ENCODE data around the gene RPH3AL.
"Not testable (repeated sequence)": the region's sequence is repeated elsewhere in the genome, so short reads cannot be mapped to it uniquely, and the experiment has no call there.

RPH3AL gene

GRCh38 chr17:218432-219110, 134.0 kb downstream of the RPH3AL start:
- H3K9ac ChIP-seq (ENCODE audit: low read depth, low read length, poor library complexity), result no peak overlapping the region
- H2BK12ac ChIP-seq (ENCODE audit: low read length), result no peak overlapping the region
- peaks cover 0 to 2% of the 10 kb centered on the region in 2 donors for H3K36me3 ChIP-seq (replicated peaks in 1 of 2; ENCODE audit: control insufficient read depth in 2 of 2, insufficient read depth in 2 of 2, low read length in 2 of 2)
- no peak overlapping the region for H3K14ac ChIP-seq (ENCODE audit: low read length)
- no peak overlapping the region for H2AFZ ChIP-seq (ENCODE audit: low read length)
- no peak overlapping the region for H2BK5ac ChIP-seq (ENCODE audit: low read length)
- peaks cover 5 to 9% of the 10 kb centered on the region in 2 donors for H3K4me1 ChIP-seq (ENCODE audit: control insufficient read depth in 2 of 2, insufficient read depth in 1 of 2, low read depth in 1 of 2, low read length in 2 of 2)
- H3K23ac ChIP-seq (ENCODE audit: low read depth, low read length, poor library complexity), result no peak overlapping the region
- no peak overlapping the region for H3K27ac ChIP-seq (replicated peaks; ENCODE audit: low read length)
- no peak overlapping the region for H2BK15ac ChIP-seq (ENCODE audit: low read length)
- H3K4me3 ChIP-seq (ENCODE audit: low read length in 2 of 2), result no peak overlapping the region
- no peak overlapping the region for H3K4ac ChIP-seq (ENCODE audit: low read length)
- no peak overlapping the region for H2BK120ac ChIP-seq (ENCODE audit: low read depth, low read length)
- no peak for DNase-seq (ENCODE audit: low spot score)
- H3K79me1 ChIP-seq (ENCODE audit: low read depth, low read length), result no peaks in the 10 kb centered on the region
- no peak overlapping the region for H3K4me2 ChIP-seq (ENCODE audit: insufficient read depth, low read length, poor library complexity, severe bottlenecking)
- no peak overlapping the region for H4K8ac ChIP-seq (ENCODE audit: low read depth, low read length)
- H3K9me3 ChIP-seq (replicated peaks in 1 of 2; ENCODE audit: control insufficient read depth in 2 of 2, insufficient read depth in 1 of 2, low read depth in 1 of 2, low read length in 2 of 2), result peaks cover 3 to 10% of the 10 kb centered on the region in 2 donors
- no CpG with 5 or more reads among the region's 8 CpGs for WGBS, 2 donors (ENCODE audit: extremely low coverage in 2 of 2, insufficient read length in 2 of 2, insufficient replicate concordance in 1 of 2)
- H3K27me3 ChIP-seq (ENCODE audit: control insufficient read depth in 3 of 3, insufficient read depth in 3 of 3, low read depth in 1 of 3, low read length in 3 of 3), result no peaks in the 10 kb centered on the region
- peak overlapping the region; percentile 24 for H2AK5ac ChIP-seq (ENCODE audit: low read depth, low read length)
- no peak overlapping the region for H4K91ac ChIP-seq (ENCODE audit: low read depth, low read length, poor library complexity)
- no peak overlapping the region for H3K18ac ChIP-seq (ENCODE audit: low read length)

GRCh38 chr17:216625-217024, 136.0 kb downstream of the RPH3AL start:
- no peak overlapping the region for H2BK5ac ChIP-seq (ENCODE audit: low read length)
- H2BK120ac ChIP-seq (ENCODE audit: low read depth, low read length), result no peak overlapping the region

GRCh38 chr17:215563-216478, 136.8 kb downstream of the RPH3AL start:
- H2AFZ ChIP-seq (ENCODE audit: low read length); H2BK15ac ChIP-seq (ENCODE audit: low read length); H3K14ac ChIP-seq (ENCODE audit: low read length); H3K27me3 ChIP-seq (ENCODE audit: control insufficient read depth in 3 of 3, insufficient read depth in 3 of 3, low read depth in 1 of 3, low read length in 3 of 3); H2AK5ac ChIP-seq (ENCODE audit: low read depth, low read length); H2BK5ac ChIP-seq (ENCODE audit: low read length); H2BK12ac ChIP-seq (ENCODE audit: low read length); H2BK120ac ChIP-seq (ENCODE audit: low read depth, low read length); H3K4ac ChIP-seq (ENCODE audit: low read length); H3K23ac ChIP-seq (ENCODE audit: low read depth, low read length, poor library complexity); H4K8ac ChIP-seq (ENCODE audit: low read depth, low read length); H3K79me1 ChIP-seq (ENCODE audit: low read depth, low read length); H3K9me3 ChIP-seq (replicated peaks in 1 of 2; ENCODE audit: control insufficient read depth in 2 of 2, insufficient read depth in 1 of 2, low read depth in 1 of 2, low read length in 2 of 2); H3K27ac ChIP-seq (replicated peaks; ENCODE audit: low read length); H3K4me1 ChIP-seq (ENCODE audit: control insufficient read depth in 2 of 2, insufficient read depth in 1 of 2, low read depth in 1 of 2, low read length in 2 of 2); H3K36me3 ChIP-seq (replicated peaks in 1 of 2; ENCODE audit: control insufficient read depth in 2 of 2, insufficient read depth in 2 of 2, low read length in 2 of 2); H3K9ac ChIP-seq (ENCODE audit: low read depth, low read length, poor library complexity): not testable (repeated sequence)
- peak overlapping the region; percentile 77 for H3K4me2 ChIP-seq (ENCODE audit: insufficient read depth, low read length, poor library complexity, severe bottlenecking)
- H3K18ac ChIP-seq (ENCODE audit: low read length), result peak overlapping the region; percentile 80
- peak overlapping the region in 1 of 2 donors; percentile 84 for H3K4me3 ChIP-seq (ENCODE audit: low read length in 2 of 2)
- peak; percentile 47 for DNase-seq (ENCODE audit: low spot score)
- peak overlapping the region; percentile 80 for H4K91ac ChIP-seq (ENCODE audit: low read depth, low read length, poor library complexity)
- WGBS, 2 donors (ENCODE audit: extremely low coverage in 2 of 2, insufficient read length in 2 of 2, insufficient replicate concordance in 1 of 2), result no CpG with 5 or more reads among the region's 29 CpGs

More at GRCh38 chr17:216625-217024, 136.0 kb downstream of the RPH3AL start:
- no peak for DNase-seq (ENCODE audit: low spot score)
- WGBS, 2 donors (ENCODE audit: extremely low coverage in 2 of 2, insufficient read length in 2 of 2, insufficient replicate concordance in 1 of 2), result no CpG with 5 or more reads among the region's 2 CpGs
- Histone ChIP-seq H3K9me3 (replicated peaks in 1 of 2; ENCODE audit: control insufficient read depth in 2 of 2, insufficient read depth in 1 of 2, low read depth in 1 of 2, low read length in 2 of 2) (peaks cover 3 to 8% of the 10 kb centered on the region in 2 donors), H2AFZ (ENCODE audit: low read length) (no peak overlapping the region), H3K79me1 (ENCODE audit: low read depth, low read length) (no peaks in the 10 kb centered on the region), H3K27ac (replicated peaks; ENCODE audit: low read length) (no peak overlapping the region), H4K8ac (ENCODE audit: low read depth, low read length) (no peak overlapping the region), H2AK5ac (ENCODE audit: low read depth, low read length) (no peak overlapping the region), H3K4ac (ENCODE audit: low read length) (no peak overlapping the region), H3K36me3 (replicated peaks in 1 of 2; ENCODE audit: control insufficient read depth in 2 of 2, insufficient read depth in 2 of 2, low read length in 2 of 2) (peaks cover 0 to 2% of the 10 kb centered on the region in 2 donors), H3K4me2 (ENCODE audit: insufficient read depth, low read length, poor library complexity, severe bottlenecking) (no peak overlapping the region), H3K27me3 (ENCODE audit: control insufficient read depth in 3 of 3, insufficient read depth in 3 of 3, low read depth in 1 of 3, low read length in 3 of 3) (no peaks in the 10 kb centered on the region), H3K18ac (ENCODE audit: low read length) (peak overlapping the region; percentile 80), H4K91ac (ENCODE audit: low read depth, low read length, poor library complexity) (no peak overlapping the region), H3K4me3 (ENCODE audit: low read length in 2 of 2) (no peak overlapping the region), H2BK12ac (ENCODE audit: low read length) (no peak overlapping the region), H3K9ac (ENCODE audit: low read depth, low read length, poor library complexity) (no peak overlapping the region), H3K14ac (ENCODE audit: low read length) (no peak overlapping the region), H3K23ac (ENCODE audit: low read depth, low read length, poor library complexity) (no peak overlapping the region), H3K4me1 (ENCODE audit: control insufficient read depth in 2 of 2, insufficient read depth in 1 of 2, low read depth in 1 of 2, low read length in 2 of 2) (peaks cover 0 to 7% of the 10 kb centered on the region in 2 donors), H2BK15ac (ENCODE audit: low read length) (no peak overlapping the region)

- Histone ChIP-seq H3K36me3 (replicated peaks in 1 of 2; ENCODE audit: control insufficient read depth in 2 of 2, insufficient read depth in 2 of 2, low read length in 2 of 2) (peaks cover 0 to 4% of the 10 kb centered on the region in 2 donors), H3K18ac (ENCODE audit: low read length) (peak overlapping the region; percentile 54), H3K4ac (ENCODE audit: low read length) (no peak overlapping the region), H3K79me1 (ENCODE audit: low read depth, low read length) (no peaks in the 10 kb centered on the region), H2AFZ (ENCODE audit: low read length) (no peak overlapping the region), H3K27ac (replicated peaks; ENCODE audit: low read length) (no peak overlapping the region), H3K4me2 (ENCODE audit: insufficient read depth, low read length, poor library complexity, severe bottlenecking) (peak overlapping the region; percentile 77), H2BK15ac (ENCODE audit: low read length) (no peak overlapping the region), H3K4me3 (ENCODE audit: low read length in 2 of 2) (no peak overlapping the region), H3K27me3 (ENCODE audit: control insufficient read depth in 3 of 3, insufficient read depth in 3 of 3, low read depth in 1 of 3, low read length in 3 of 3) (no peaks in the 10 kb centered on the region), H2AK5ac (ENCODE audit: low read depth, low read length) (no peak overlapping the region), H3K9me3 (replicated peaks in 1 of 2; ENCODE audit: control insufficient read depth in 2 of 2, insufficient read depth in 1 of 2, low read depth in 1 of 2, low read length in 2 of 2) (peaks cover 3 to 5% of the 10 kb centered on the region in 2 donors), H3K4me1 (ENCODE audit: control insufficient read depth in 2 of 2, insufficient read depth in 1 of 2, low read depth in 1 of 2, low read length in 2 of 2) (peaks cover 0 to 7% of the 10 kb centered on the region in 2 donors), H4K91ac (ENCODE audit: low read depth, low read length, poor library complexity) (no peak overlapping the region), H2BK12ac (ENCODE audit: low read length) (no peak overlapping the region), H3K23ac (ENCODE audit: low read depth, low read length, poor library complexity) (no peak overlapping the region), H2BK5ac (ENCODE audit: low read length) (no peak overlapping the region), H3K14ac (ENCODE audit: low read length) (no peak overlapping the region), H4K8ac (ENCODE audit: low read depth, low read length) (no peak overlapping the region), H3K9ac (ENCODE audit: low read depth, low read length, poor library complexity) (no peak overlapping the region), H2BK120ac (ENCODE audit: low read depth, low read length) (no peak overlapping the region)
- WGBS, 2 donors (ENCODE audit: extremely low coverage in 2 of 2, insufficient read length in 2 of 2, insufficient replicate concordance in 1 of 2), result no CpG with 5 or more reads among the region's 10 CpGs
- no peak for DNase-seq (ENCODE audit: low spot score)
These were observed 137.7 kb downstream of the RPH3AL start for GRCh38 chr17:214881-215331.
